Measurements from ENCODE around the gene MPDU1. TPM values are rescaled to one million over a fixed set of nuclear protein-coding genes. Genes with fewer than 3 reads are reported as not detected.

Gene MPDU1
- total RNA-seq, 2 experiments from 2014 or later, result 21.3 to 34.5 TPM

DNA sequence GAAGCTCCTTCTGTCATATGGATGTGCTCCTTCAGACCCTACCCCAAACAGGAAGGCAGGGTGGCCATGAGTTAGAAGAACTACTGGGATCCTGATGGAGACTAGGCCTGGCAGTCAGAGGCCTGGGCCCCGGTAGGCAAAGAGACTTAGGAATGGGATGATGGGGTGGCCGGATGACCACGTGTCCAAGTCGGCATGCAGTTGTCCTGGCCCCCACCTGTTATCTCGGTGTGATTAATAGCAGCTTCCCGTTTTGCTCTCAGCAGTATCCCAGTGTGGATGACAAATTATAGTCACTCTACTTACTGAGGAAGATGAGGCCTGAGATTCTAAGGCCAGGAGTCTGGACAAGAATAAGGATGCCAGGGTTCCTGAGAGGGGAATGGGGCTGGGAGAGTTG lies 33.3 kb upstream of the MPDU1 start:
- intact Hi-C loops (cut with micrococcal nuclease; ENCODE audit: unreplicated experiment), result no loop called here
- ChIA-PET POLR2A (no interaction called here), CTCF (ENCODE audit: unreplicated experiment) (no interaction called here)
- no peak overlapping the region for H3K27ac ChIP-seq (ENCODE audit: low read depth, low read length, poor library complexity, severe bottlenecking)
- H3K79me2 ChIP-seq (ENCODE audit: insufficient read depth, low read depth, low read length), result no peaks in the 10 kb centered on the region
- no peaks in the 10 kb centered on the region for H3K9me3 ChIP-seq (ENCODE audit: low read length)
- peaks cover 14% of the 10 kb centered on the region for H3K4me1 ChIP-seq (ENCODE audit: insufficient read depth, low read length, poor library complexity, severe bottlenecking)
- TF ChIP-seq, protein P1, sequence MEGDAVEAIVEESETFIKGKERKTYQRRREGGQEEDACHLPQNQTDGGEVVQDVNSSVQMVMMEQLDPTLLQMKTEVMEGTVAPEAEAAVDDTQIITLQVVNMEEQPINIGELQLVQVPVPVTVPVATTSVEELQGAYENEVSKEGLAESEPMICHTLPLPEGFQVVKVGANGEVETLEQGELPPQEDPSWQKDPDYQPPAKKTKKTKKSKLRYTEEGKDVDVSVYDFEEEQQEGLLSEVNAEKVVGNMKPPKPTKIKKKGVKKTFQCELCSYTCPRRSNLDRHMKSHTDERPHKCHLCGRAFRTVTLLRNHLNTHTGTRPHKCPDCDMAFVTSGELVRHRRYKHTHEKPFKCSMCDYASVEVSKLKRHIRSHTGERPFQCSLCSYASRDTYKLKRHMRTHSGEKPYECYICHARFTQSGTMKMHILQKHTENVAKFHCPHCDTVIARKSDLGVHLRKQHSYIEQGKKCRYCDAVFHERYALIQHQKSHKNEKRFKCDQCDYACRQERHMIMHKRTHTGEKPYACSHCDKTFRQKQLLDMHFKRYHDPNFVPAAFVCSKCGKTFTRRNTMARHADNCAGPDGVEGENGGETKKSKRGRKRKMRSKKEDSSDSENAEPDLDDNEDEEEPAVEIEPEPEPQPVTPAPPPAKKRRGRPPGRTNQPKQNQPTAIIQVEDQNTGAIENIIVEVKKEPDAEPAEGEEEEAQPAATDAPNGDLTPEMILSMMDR (conservative IDR thresholded peaks at IDR 0.05; ENCODE audit: low read length), result no peak
- no peak for TF ChIP-seq EZH2phosphoT487 (IDR thresholded peaks at IDR 0.05; ENCODE audit: borderline replicate concordance, low read depth, low read length)
- DNase-seq (ENCODE audit: low spot score), result no peak
- no peaks in the 10 kb centered on the region for H4K20me1 ChIP-seq (ENCODE audit: insufficient read depth, low read length)
- H2AFZ ChIP-seq (ENCODE audit: low read length), result no peak overlapping the region
- no peaks in the 10 kb centered on the region for H3K36me3 ChIP-seq (ENCODE audit: insufficient read depth, low read length)
- no TSS peak for BruUV-seq (replicated peaks)
- H3K4me2 ChIP-seq (ENCODE audit: low read length), result no peak overlapping the region
- no peaks in the 10 kb centered on the region for H3K9me2 ChIP-seq (ENCODE audit: insufficient read depth, low read length)
- no peak overlapping the region for H3K4me3 ChIP-seq (ENCODE audit: low read depth, low read length, poor library complexity, severe bottlenecking)

DNA sequence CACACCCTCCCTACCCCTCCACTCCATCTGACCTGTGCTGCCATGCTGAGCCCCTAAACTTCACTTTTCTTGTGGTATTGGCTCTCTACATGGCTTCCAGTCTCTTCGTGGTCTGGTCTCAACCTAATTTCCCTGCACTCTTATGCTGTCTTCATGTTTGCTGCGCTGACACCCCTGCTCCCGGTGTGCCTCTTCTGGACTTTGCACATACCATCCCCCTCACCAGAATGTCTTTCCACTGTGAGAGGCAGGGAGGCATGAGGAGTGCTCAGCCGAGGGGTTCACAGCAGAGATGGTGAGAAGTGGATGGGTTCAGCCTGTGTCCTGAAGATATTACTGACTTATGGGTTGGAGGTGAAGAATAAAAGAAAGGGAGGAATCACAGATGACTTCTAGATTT lies 32.3 kb upstream of the MPDU1 start:
- TF ChIP-seq, protein P1 (conservative IDR thresholded peaks at IDR 0.05; ENCODE audit: low read length), result no peak
- TF ChIP-seq EZH2phosphoT487 (IDR thresholded peaks at IDR 0.05; ENCODE audit: borderline replicate concordance, low read depth, low read length), result no peak
- Histone ChIP-seq H3K9me3 (ENCODE audit: low read length) (no peaks in the 10 kb centered on the region), H3K4me1 (ENCODE audit: insufficient read depth, low read length, poor library complexity, severe bottlenecking) (peaks cover 14% of the 10 kb centered on the region), H3K9me2 (ENCODE audit: insufficient read depth, low read length) (no peaks in the 10 kb centered on the region), H4K20me1 (ENCODE audit: insufficient read depth, low read length) (no peaks in the 10 kb centered on the region), H3K4me3 (ENCODE audit: low read depth, low read length, poor library complexity, severe bottlenecking) (no peak overlapping the region), H3K4me2 (ENCODE audit: low read length) (no peak overlapping the region), H2AFZ (ENCODE audit: low read length) (no peak overlapping the region), H3K27ac (ENCODE audit: low read depth, low read length, poor library complexity, severe bottlenecking) (no peak overlapping the region), H3K36me3 (ENCODE audit: insufficient read depth, low read length) (no peaks in the 10 kb centered on the region), H3K79me2 (ENCODE audit: insufficient read depth, low read depth, low read length) (no peaks in the 10 kb centered on the region)
- BruUV-seq (replicated peaks), result no TSS peak
- intact Hi-C loops (cut with micrococcal nuclease; ENCODE audit: unreplicated experiment), result no loop called here
- ChIA-PET POLR2A (interaction anchor here (0.6 kb wide), 1 partner anchor 133 kb away, joined by 3 read pairs; no protein-coding TSS in a partner anchor), CTCF (ENCODE audit: unreplicated experiment) (no interaction called here)
- DNase-seq (ENCODE audit: low spot score), result no peak

DNA sequence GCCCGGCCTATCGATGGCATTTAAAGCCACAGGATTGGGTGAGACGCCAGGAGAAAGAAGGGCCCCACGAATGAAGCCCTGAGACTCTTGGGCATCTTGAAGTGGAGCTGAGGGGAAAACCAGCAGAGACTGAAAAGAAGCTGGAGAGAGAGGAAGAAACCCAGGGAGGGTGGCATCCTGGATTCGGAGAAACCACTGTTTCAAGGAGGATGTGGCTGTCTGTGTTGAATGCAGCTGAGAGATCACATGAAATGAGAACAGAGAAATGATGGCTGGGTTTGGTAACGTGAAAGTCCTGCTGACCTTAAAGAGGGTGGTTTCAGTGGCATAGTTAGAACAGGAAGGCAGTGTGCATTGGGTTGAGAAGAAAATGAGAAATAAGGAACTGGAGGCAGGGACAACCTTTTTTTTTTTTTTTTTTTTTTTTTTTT lies 31.0 kb upstream of the MPDU1 start:
- Histone ChIP-seq H2AFZ (ENCODE audit: low read length) (peak overlapping the region; percentile 17; the same call in 1 of the 2 replicates), H3K4me1 (ENCODE audit: insufficient read depth, low read length, poor library complexity, severe bottlenecking) (peaks cover 14% of the 10 kb centered on the region), H3K4me2 (ENCODE audit: low read length) (peak overlapping the region; percentile 18; the same call in 1 of the 2 replicates), H3K4me3 (ENCODE audit: low read depth, low read length, poor library complexity, severe bottlenecking) (no peak overlapping the region), H3K9me3 (ENCODE audit: low read length) (no peaks in the 10 kb centered on the region), H3K27ac (ENCODE audit: low read depth, low read length, poor library complexity, severe bottlenecking) (peak overlapping the region; percentile 21), H3K79me2 (ENCODE audit: insufficient read depth, low read depth, low read length) (no peaks in the 10 kb centered on the region), H3K9me2 (ENCODE audit: insufficient read depth, low read length) (no peaks in the 10 kb centered on the region), H3K36me3 (ENCODE audit: insufficient read depth, low read length) (no peaks in the 10 kb centered on the region), H4K20me1 (ENCODE audit: insufficient read depth, low read length) (no peaks in the 10 kb centered on the region)
- peak; percentile 64 for DNase-seq (ENCODE audit: low spot score)
- ChIA-PET POLR2A (interaction anchor here (0.7 to 0.8 kb wide), 2 partner anchors 68 to 129 kb away, joined by 3 to 6 read pairs; no protein-coding TSS in a partner anchor), CTCF (ENCODE audit: unreplicated experiment) (interaction anchor here (0.7 kb wide), 1 partner anchor 31 kb away, joined by 4 read pairs; no protein-coding TSS in a partner anchor)
- no TSS peak for BruUV-seq (replicated peaks)
- no peak for TF ChIP-seq EZH2phosphoT487 (IDR thresholded peaks at IDR 0.05; ENCODE audit: borderline replicate concordance, low read depth, low read length)
- TF ChIP-seq, protein P1 (conservative IDR thresholded peaks at IDR 0.05; ENCODE audit: low read length), result no peak
- intact Hi-C loops (cut with micrococcal nuclease; ENCODE audit: unreplicated experiment), result no loop called here
